Prostate gland (tissue), 2 donors: ENCODE data around the gene WDR62.

Source experiments
- POLR2A ChIP-seq: fragments of 450-650 bp; IDR thresholded peaks from one replicate; pipeline ENCODE4 v1.6.1; 2016; ENCODE audit warnings: antibody characterized with exemption, mild to moderate bottlenecking
- POLR2AphosphoS5 ChIP-seq: sonication (generic); formaldehyde crosslinking; IDR thresholded peaks from one replicate; pipeline ENCODE4 v1.6.1; 2017; ENCODE audit warnings: antibody characterized with exemption
- TF ChIP-seq, protein P1 (sequence below), 4 experiments: fragments of 200-600 bp in 2 of 4; fragments of 450-650 bp in 2 of 4; sonication (generic) in 2 of 4; IDR thresholded peaks; 1 replicate in 3 of 4; 2 replicates in 1 of 4; pipeline ENCODE4 v1.5.1; 2016 to 2019; ENCODE audit warnings: antibody characterized with exemption in 4 of 4, mild to moderate bottlenecking in 2 of 4, moderate library complexity in 2 of 4

DNA sequence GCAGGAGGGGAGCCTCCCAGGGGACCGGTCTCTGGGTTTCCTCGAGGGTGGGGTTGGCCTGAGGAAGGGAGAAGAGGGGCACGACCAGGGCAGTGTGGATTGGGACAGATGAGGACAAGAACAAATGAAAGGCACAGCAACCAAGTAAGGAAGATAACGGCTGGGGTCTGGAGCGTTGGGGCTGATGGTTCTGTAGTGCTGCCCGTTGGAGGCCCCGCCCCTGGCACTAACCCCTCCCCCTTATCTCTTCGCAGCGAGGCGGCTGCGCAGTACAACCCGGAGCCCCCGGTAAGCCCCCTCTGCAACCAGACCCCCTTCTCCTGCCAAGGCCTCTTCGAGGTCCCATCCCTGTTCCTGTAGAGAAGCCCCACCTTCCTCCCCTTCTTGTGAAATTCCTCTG lies 87.3 kb downstream of the WDR62 start:
- TF ChIP-seq, protein P1, sequence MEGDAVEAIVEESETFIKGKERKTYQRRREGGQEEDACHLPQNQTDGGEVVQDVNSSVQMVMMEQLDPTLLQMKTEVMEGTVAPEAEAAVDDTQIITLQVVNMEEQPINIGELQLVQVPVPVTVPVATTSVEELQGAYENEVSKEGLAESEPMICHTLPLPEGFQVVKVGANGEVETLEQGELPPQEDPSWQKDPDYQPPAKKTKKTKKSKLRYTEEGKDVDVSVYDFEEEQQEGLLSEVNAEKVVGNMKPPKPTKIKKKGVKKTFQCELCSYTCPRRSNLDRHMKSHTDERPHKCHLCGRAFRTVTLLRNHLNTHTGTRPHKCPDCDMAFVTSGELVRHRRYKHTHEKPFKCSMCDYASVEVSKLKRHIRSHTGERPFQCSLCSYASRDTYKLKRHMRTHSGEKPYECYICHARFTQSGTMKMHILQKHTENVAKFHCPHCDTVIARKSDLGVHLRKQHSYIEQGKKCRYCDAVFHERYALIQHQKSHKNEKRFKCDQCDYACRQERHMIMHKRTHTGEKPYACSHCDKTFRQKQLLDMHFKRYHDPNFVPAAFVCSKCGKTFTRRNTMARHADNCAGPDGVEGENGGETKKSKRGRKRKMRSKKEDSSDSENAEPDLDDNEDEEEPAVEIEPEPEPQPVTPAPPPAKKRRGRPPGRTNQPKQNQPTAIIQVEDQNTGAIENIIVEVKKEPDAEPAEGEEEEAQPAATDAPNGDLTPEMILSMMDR (IDR thresholded peaks at IDR 0.05), result no peak
- TF ChIP-seq POLR2A (no peak), POLR2AphosphoS5 (no peak)
